ENCODE results near the gene NUP88.

GRCh38 chr17:5439446-5439764 lies 19.9 kb upstream of the NUP88 start:
- no peak for TF ChIP-seq CTCF (IDR thresholded peaks at IDR 0.05; ENCODE audit: low read depth, low read length)
- TF ChIP-seq POLR2A (IDR thresholded peaks at IDR 0.05; ENCODE audit: extremely low read depth, insufficient read length), result no peak
- TF ChIP-seq MAX (IDR thresholded peaks at IDR 0.05; ENCODE audit: low read depth, low read length), result no peak

Data from NB4 (cell line).